AML-193 (cell line): ENCODE results near the gene ADRB2.
"Not testable (repeated sequence)": the region's sequence is repeated elsewhere in the genome, so short reads cannot be mapped to it uniquely, and the experiment has no call there.

Source experiments
- DNase-seq, 2 experiments: peaks; one replicate each; lab custom pipeline; 2025; lab: John Stamatoyannopoulos, UW

Gene ADRB2

GRCh38 chr5:148856009-148856367 lies 29.6 kb downstream of the ADRB2 start:
- no peak for DNase-seq

- no peak for DNase-seq
Measured at GRCh38 chr5:148856424-148856823, 30.0 kb downstream of the ADRB2 start.

GRCh38 chr5:148857474-148857873 lies 31.1 kb downstream of the ADRB2 start:
- no peak for DNase-seq

GRCh38 chr5:148858106-148858505 lies 31.7 kb downstream of the ADRB2 start:
- DNase-seq, result no peak

- DNase-seq, result no peak
Measured at GRCh38 chr5:148858547-148858946, 32.1 kb downstream of the ADRB2 start.

- DNase-seq, result peak; percentile 78 to 79
Measured at GRCh38 chr5:148859703-148860102, 33.3 kb downstream of the ADRB2 start.

GRCh38 chr5:148860599-148860998 lies 34.2 kb downstream of the ADRB2 start:
- DNase-seq, result no peak

GRCh38 chr5:148861088-148861487 lies 34.7 kb downstream of the ADRB2 start:
- DNase-seq, result no peak

- DNase-seq, result no peak
Measured at GRCh38 chr5:148861696-148862095, 35.3 kb downstream of the ADRB2 start.

- DNase-seq, result no peak
Measured at GRCh38 chr5:148864113-148864841, 37.9 kb downstream of the ADRB2 start.

- no peak for DNase-seq
Measured at GRCh38 chr5:148866024-148866423, 39.6 kb downstream of the ADRB2 start.

- no peak for DNase-seq
Measured at GRCh38 chr5:148873120-148873519, 46.7 kb downstream of the ADRB2 start.

- DNase-seq, result no peak
Measured at GRCh38 chr5:148873690-148874485, 47.5 kb downstream of the ADRB2 start.

GRCh38 chr5:148875205-148875875 lies 48.9 kb downstream of the ADRB2 start:
- no peak for DNase-seq

GRCh38 chr5:148877436-148877835 lies 51.0 kb downstream of the ADRB2 start:
- not testable (repeated sequence) for DNase-seq
